Measurements from ENCODE around the gene PFDN4. TPM values are rescaled to one million over a fixed set of nuclear protein-coding genes. Genes with fewer than 3 reads are reported as not detected.

PFDN4 gene
- total RNA-seq, 1 donor from 2014 or later, result 23.4 TPM

- Histone ChIP-seq H3K27me3 (ENCODE audit: low read depth) (peaks cover 11% of the 10 kb centered on the region), H3K27ac (replicated peaks) (no peak overlapping the region), H3K36me3 (no peaks in the 10 kb centered on the region), H3K4me1 (no peaks in the 10 kb centered on the region), H3K4me3 (no peak overlapping the region), H3K9me3 (replicated peaks) (no peaks in the 10 kb centered on the region)
- peak; percentile 95 for TF ChIP-seq CTCF (IDR thresholded peaks at IDR 0.05; ENCODE audit: borderline replicate concordance)
- intact Hi-C loops (cut with micrococcal nuclease), result loop anchor here (2.0 kb wide), 1 partner anchor 103 kb away; no protein-coding TSS in a partner anchor
- peak; percentile 55 for DNase-seq
These were observed 8.1 kb upstream of the PFDN4 start for GRCh38 chr20:54199721-54200176.

- DNase-seq, result no peak
- H3K27ac ChIP-seq (replicated peaks), result no peak overlapping the region
- peaks cover 5% of the 10 kb centered on the region for H3K27me3 ChIP-seq (ENCODE audit: low read depth)
- H3K4me3 ChIP-seq, result no peak overlapping the region
- H3K36me3 ChIP-seq, result no peaks in the 10 kb centered on the region
- no peaks in the 10 kb centered on the region for H3K9me3 ChIP-seq (replicated peaks)
- intact Hi-C loops (cut with micrococcal nuclease), result no loop called here
- no peak for TF ChIP-seq CTCF (IDR thresholded peaks at IDR 0.05; ENCODE audit: borderline replicate concordance)
- H3K4me1 ChIP-seq, result no peaks in the 10 kb centered on the region
These were observed 7.2 kb upstream of the PFDN4 start for GRCh38 chr20:54200487-54201267.

GRCh38 chr20:54201268-54201846, 6.5 kb upstream of the PFDN4 start:
- H3K36me3 ChIP-seq, result no peaks in the 10 kb centered on the region
- no peak for DNase-seq
- intact Hi-C loops (cut with micrococcal nuclease), result no loop called here
- no peaks in the 10 kb centered on the region for H3K27me3 ChIP-seq (ENCODE audit: low read depth)
- no peak overlapping the region for H3K4me3 ChIP-seq
- no peaks in the 10 kb centered on the region for H3K4me1 ChIP-seq
- no peak for TF ChIP-seq CTCF (IDR thresholded peaks at IDR 0.05; ENCODE audit: borderline replicate concordance)
- no peaks in the 10 kb centered on the region for H3K9me3 ChIP-seq (replicated peaks)
- H3K27ac ChIP-seq (replicated peaks), result no peak overlapping the region

- no peaks in the 10 kb centered on the region for H3K9me3 ChIP-seq (replicated peaks)
- no peak overlapping the region for H3K4me3 ChIP-seq
- DNase-seq, result no peak
- intact Hi-C loops (cut with micrococcal nuclease), result no loop called here
- peaks cover 6% of the 10 kb centered on the region for H3K4me1 ChIP-seq
- H3K27me3 ChIP-seq (ENCODE audit: low read depth), result no peaks in the 10 kb centered on the region
- H3K36me3 ChIP-seq, result no peaks in the 10 kb centered on the region
- no peak for TF ChIP-seq CTCF (IDR thresholded peaks at IDR 0.05; ENCODE audit: borderline replicate concordance)
- no peak overlapping the region for H3K27ac ChIP-seq (replicated peaks)
These were observed 4.6 kb upstream of the PFDN4 start for GRCh38 chr20:54203281-54203680.

GRCh38 chr20:54204063-54204462, 3.8 kb upstream of the PFDN4 start:
- intact Hi-C loops (cut with micrococcal nuclease), result no loop called here
- DNase-seq, result no peak
- no peaks in the 10 kb centered on the region for H3K27me3 ChIP-seq (ENCODE audit: low read depth)
- H3K4me1 ChIP-seq, result peaks cover 13% of the 10 kb centered on the region
- H3K9me3 ChIP-seq (replicated peaks), result no peaks in the 10 kb centered on the region
- no peak overlapping the region for H3K27ac ChIP-seq (replicated peaks)
- H3K4me3 ChIP-seq, result no peak overlapping the region
- TF ChIP-seq CTCF (IDR thresholded peaks at IDR 0.05; ENCODE audit: borderline replicate concordance), result no peak
- H3K36me3 ChIP-seq, result no peaks in the 10 kb centered on the region
